DND-41 (cell line): ENCODE data around the gene TPGS2.

Source experiments
- ATAC-seq: fragments of 200-7000 bp; cut with Tn5 transposase; 3 replicates; pipeline ENCODE4 v1.9.1; 2021; ENCODE audit warnings: low read depth; ENCODE audit not compliant: insufficient read depth
- DNase-seq: peaks from one replicate; pipeline ENCODE4 v3.0.0-alpha.2; 2020
- H2AFZ ChIP-seq: 2 replicates; pipeline ENCODE4 v1.6.0; 2012; ENCODE audit warnings: low read depth, low read length
- H3K27ac ChIP-seq: 2 replicates; pipeline ENCODE4 v1.5.1; 2012; ENCODE audit warnings: low read length, inconsistent platforms
- H3K27me3 ChIP-seq: fragments of 200-600 bp; sonication (generic); 2 replicates; pipeline ENCODE4 v1.6.0; 2012; ENCODE audit warnings: low read length, mild to moderate bottlenecking, inconsistent platforms; ENCODE audit not compliant: insufficient read depth, poor library complexity
- H3K36me3 ChIP-seq: 2 replicates; pipeline ENCODE4 v1.5.1; 2012; ENCODE audit warnings: low read length, inconsistent platforms; ENCODE audit not compliant: insufficient read depth
- H3K4me1 ChIP-seq: 2 replicates; pipeline ENCODE4 v1.5.1; 2012; ENCODE audit warnings: mild to moderate bottlenecking, low read length; ENCODE audit not compliant: insufficient read depth
- H3K4me2 ChIP-seq: 2 replicates; pipeline ENCODE4 v1.6.0; 2012; ENCODE audit warnings: mild to moderate bottlenecking, moderate library complexity, low read length, inconsistent platforms; ENCODE audit not compliant: insufficient read depth
- H3K4me3 ChIP-seq, 2 experiments: fragments of 200-600 bp in 1 of 2; shearing (Covaris generic) in 1 of 2; 2 replicates each; pipeline ENCODE4 v1.5.1; 2012 to 2016; ENCODE audit warnings: inconsistent platforms in 2 of 2, low read length in 2 of 2, mild to moderate bottlenecking in 2 of 2, low read depth in 1 of 2, moderate library complexity in 1 of 2
- H3K79me2 ChIP-seq: 2 replicates; pipeline ENCODE4 v1.6.0; 2012; ENCODE audit warnings: low read length, inconsistent platforms; ENCODE audit not compliant: insufficient read depth
- H3K9ac ChIP-seq: 2 replicates; pipeline ENCODE4 v1.6.0; 2012; ENCODE audit warnings: low read depth, mild to moderate bottlenecking, inconsistent platforms, low read length, moderate library complexity
- H3K9me3 ChIP-seq: 2 replicates; pipeline ENCODE4 v1.5.1; 2012; ENCODE audit warnings: low read length, moderate library complexity, mild to moderate bottlenecking, inconsistent platforms; ENCODE audit not compliant: insufficient read depth, severe bottlenecking
- H4K20me1 ChIP-seq: 2 replicates; pipeline ENCODE4 v1.6.0; 2012; ENCODE audit warnings: low read length; ENCODE audit not compliant: insufficient read depth
- CTCF ChIP-seq: IDR thresholded peaks from 2 replicates; pipeline ENCODE4 v1.5.1; 2012; ENCODE audit warnings: borderline replicate concordance, low read length, moderate library complexity, mild to moderate bottlenecking; ENCODE audit not compliant: poor library complexity, severe bottlenecking; ENCODE audit errors: extremely low read depth
- EZH2 ChIP-seq: IDR thresholded peaks from 3 replicates; pipeline ENCODE4 v1.6.1; 2012; ENCODE audit warnings: borderline replicate concordance, low read depth, mild to moderate bottlenecking, moderate library complexity, low read length, inconsistent platforms; ENCODE audit not compliant: severe bottlenecking

The TPGS2 gene

GRCh38 chr18:36770315-36770946 is 58.4 kb downstream of the TPGS2 start:
- DNase-seq, result no peak
- Histone ChIP-seq H3K79me2 (no peaks in the 10 kb centered on the region), H3K27ac (no peak overlapping the region), H2AFZ (no peak overlapping the region), H3K9me3 (no peaks in the 10 kb centered on the region), H4K20me1 (no peaks in the 10 kb centered on the region), H3K27me3 (no peaks in the 10 kb centered on the region), H3K36me3 (no peaks in the 10 kb centered on the region), H3K9ac (no peak overlapping the region), H3K4me3 (no peak overlapping the region), H3K4me2 (no peak overlapping the region), H3K4me1 (peaks cover 9% of the 10 kb centered on the region)
- TF ChIP-seq EZH2 (no peak), CTCF (no peak)
- no peak for ATAC-seq

GRCh38 chr18:36769611-36770314 is 59.0 kb downstream of the TPGS2 start:
- H3K27me3 ChIP-seq, result no peaks in the 10 kb centered on the region
- no peaks in the 10 kb centered on the region for H3K79me2 ChIP-seq
- no peak overlapping the region for H3K4me2 ChIP-seq
- H2AFZ ChIP-seq, result no peak overlapping the region
- no peak overlapping the region for H3K4me3 ChIP-seq
- no peak overlapping the region for H3K27ac ChIP-seq
- H3K9me3 ChIP-seq, result no peaks in the 10 kb centered on the region
- no peaks in the 10 kb centered on the region for H3K36me3 ChIP-seq
- H3K4me1 ChIP-seq, result peaks cover 9% of the 10 kb centered on the region
- DNase-seq (no peak), ATAC-seq (no peak)
- no peaks in the 10 kb centered on the region for H4K20me1 ChIP-seq
- TF ChIP-seq EZH2, result no peak
- TF ChIP-seq CTCF, result peak; percentile 44
- no peak overlapping the region for H3K9ac ChIP-seq

- H3K27me3 ChIP-seq, result no peaks in the 10 kb centered on the region
- H3K4me3 ChIP-seq, result no peak overlapping the region
- no peaks in the 10 kb centered on the region for H4K20me1 ChIP-seq
- H3K4me2 ChIP-seq, result no peak overlapping the region
- no peaks in the 10 kb centered on the region for H3K36me3 ChIP-seq
- ATAC-seq (no peak), DNase-seq (no peak)
- no peaks in the 10 kb centered on the region for H3K9me3 ChIP-seq
- TF ChIP-seq EZH2, result no peak
- no peak for TF ChIP-seq CTCF
- no peak overlapping the region for H3K9ac ChIP-seq
- H3K79me2 ChIP-seq, result no peaks in the 10 kb centered on the region
- H2AFZ ChIP-seq, result no peak overlapping the region
- peaks cover 9% of the 10 kb centered on the region for H3K4me1 ChIP-seq
- H3K27ac ChIP-seq, result no peak overlapping the region
Observed at GRCh38 chr18:36769172-36769571, 59.6 kb downstream of the TPGS2 start.
